H9 (cell line): ENCODE results near the gene THEM5. TPM values are rescaled to one million over a fixed set of nuclear protein-coding genes. Genes with fewer than 3 reads are reported as not detected.

Experiments used
- DNase-seq: peaks from one replicate; pipeline ENCODE4 v3.0.0-alpha.2; 2017
- H2AFZ ChIP-seq: one replicate; pipeline ENCODE4 v1.6.1; 2013; ENCODE audit warnings: mild to moderate bottlenecking, low read length, control low read depth, moderate library complexity
- H2AK5ac ChIP-seq: 2 replicates; pipeline ENCODE4 v1.6.1; 2013; ENCODE audit warnings: low read length, control low read depth, mixed read lengths; ENCODE audit not compliant: insufficient read length
- H2BK120ac ChIP-seq: one replicate; pipeline ENCODE4 v1.6.1; 2013; ENCODE audit warnings: low read depth, mild to moderate bottlenecking, low read length, control low read depth, inconsistent platforms; ENCODE audit not compliant: poor library complexity, severe bottlenecking
- H2BK12ac ChIP-seq: 2 replicates; pipeline ENCODE4 v1.6.1; 2013; ENCODE audit warnings: low read length, control low read depth, mixed read lengths, low read depth; ENCODE audit not compliant: insufficient read length
- H2BK15ac ChIP-seq: 2 replicates; pipeline ENCODE4 v1.6.1; 2013; ENCODE audit warnings: low read depth, low read length, control low read depth
- H2BK20ac ChIP-seq: one replicate; pipeline ENCODE4 v1.6.1; 2013; ENCODE audit warnings: low read depth, mild to moderate bottlenecking, low read length, control low read depth, inconsistent platforms; ENCODE audit not compliant: poor library complexity, severe bottlenecking
- H2BK5ac ChIP-seq: 2 replicates; pipeline ENCODE4 v1.6.1; 2013; ENCODE audit warnings: low read length, control low read depth, mixed read lengths; ENCODE audit not compliant: insufficient read length
- H3K14ac ChIP-seq: 2 replicates; pipeline ENCODE4 v1.6.1; 2013; ENCODE audit warnings: low read length, control low read depth; ENCODE audit not compliant: insufficient read depth
- H3K18ac ChIP-seq: 2 replicates; pipeline ENCODE4 v1.6.1; 2013; ENCODE audit warnings: low read depth, mild to moderate bottlenecking, mixed read lengths, low read length, control low read depth; ENCODE audit not compliant: insufficient read length
- H3K23ac ChIP-seq: 2 replicates; pipeline ENCODE4 v1.6.1; 2013; ENCODE audit warnings: low read length, control low read depth, mixed read lengths, low read depth; ENCODE audit not compliant: insufficient read length
- H3K23me2 ChIP-seq: 2 replicates; pipeline ENCODE4 v1.6.1; 2013; ENCODE audit warnings: low read depth, mild to moderate bottlenecking, mixed read lengths, low read length, control low read depth; ENCODE audit not compliant: insufficient read length, poor library complexity, severe bottlenecking
- H3K27ac ChIP-seq: 2 replicates; pipeline ENCODE4 v1.5.1; 2013; ENCODE audit warnings: low read length, control low read depth, mixed read lengths, low read depth; ENCODE audit not compliant: insufficient read length
- H3K27me3 ChIP-seq: 2 replicates; pipeline ENCODE4 v1.6.1; 2013; ENCODE audit warnings: low read length, control low read depth, inconsistent platforms; ENCODE audit not compliant: insufficient read depth
- H3K4ac ChIP-seq: 2 replicates; pipeline ENCODE4 v1.6.1; 2013; ENCODE audit warnings: low read depth, mild to moderate bottlenecking, control low read depth, inconsistent platforms, low read length, moderate library complexity
- H3K4me1 ChIP-seq: 2 replicates; pipeline ENCODE4 v1.6.1; 2013; ENCODE audit warnings: low read length, control low read depth, inconsistent platforms; ENCODE audit not compliant: insufficient read depth
- H3K4me2 ChIP-seq: 2 replicates; pipeline ENCODE4 v1.6.1; 2013; ENCODE audit warnings: low read length, control low read depth, mixed read lengths; ENCODE audit not compliant: insufficient read length, insufficient read depth
- H3K56ac ChIP-seq: 2 replicates; pipeline ENCODE4 v1.6.1; 2013; ENCODE audit warnings: low read depth, mild to moderate bottlenecking, mixed read lengths, low read length, control low read depth; ENCODE audit not compliant: insufficient read length
- H3K79me1 ChIP-seq: 2 replicates; pipeline ENCODE4 v1.6.1; 2013; ENCODE audit warnings: low read depth, mild to moderate bottlenecking, moderate library complexity, low read length, control low read depth, inconsistent platforms; ENCODE audit not compliant: insufficient read depth, poor library complexity, severe bottlenecking
- H3K79me2 ChIP-seq: 2 replicates; pipeline ENCODE4 v1.6.1; 2013; ENCODE audit warnings: low read length, control low read depth, inconsistent platforms; ENCODE audit not compliant: insufficient read depth
- H3K9ac ChIP-seq: 2 replicates; pipeline ENCODE4 v1.6.1; 2013; ENCODE audit warnings: low read length, control low read depth, mixed read lengths; ENCODE audit not compliant: insufficient read length; ENCODE audit errors: extremely low read depth
- H3K9me3 ChIP-seq: one replicate; pipeline ENCODE4 v1.6.1; 2013; ENCODE audit warnings: low read depth, low read length, inconsistent platforms; ENCODE audit not compliant: control insufficient read depth
- H3T11ph ChIP-seq: one replicate; pipeline ENCODE4 v1.6.1; 2013; ENCODE audit warnings: mild to moderate bottlenecking, low read length, control low read depth, inconsistent platforms
- H4K20me1 ChIP-seq: one replicate; pipeline ENCODE4 v1.6.1; 2013; ENCODE audit not compliant: control insufficient read depth, insufficient read length, insufficient read depth
- H4K5ac ChIP-seq: 2 replicates; pipeline ENCODE4 v1.6.1; 2013; ENCODE audit warnings: low read depth, mild to moderate bottlenecking, mixed read lengths, low read length, control low read depth; ENCODE audit not compliant: insufficient read length
- H4K8ac ChIP-seq: replicated peaks from 2 replicates; pipeline ENCODE4 v1.6.1; 2013; ENCODE audit warnings: low read length, control low read depth, mixed read lengths, low read depth; ENCODE audit not compliant: insufficient read length
- H4K91ac ChIP-seq: 2 replicates; pipeline ENCODE4 v1.6.1; 2013; ENCODE audit warnings: low read depth, mild to moderate bottlenecking, moderate library complexity, mixed read lengths, low read length, control low read depth; ENCODE audit not compliant: insufficient read length
- H3K27ac Mint-ChIP-seq, 3 experiments: 2 replicates in 2 of 3; 3 replicates in 1 of 3; pipeline ENCODE4 v1.8.0; 2020 to 2021; ENCODE audit warnings: mixed read lengths in 3 of 3, mild to moderate bottlenecking in 1 of 3, moderate library complexity in 1 of 3
- H3K27me3 Mint-ChIP-seq: 2 replicates; pipeline ENCODE4 v1.8.0; 2021; ENCODE audit warnings: low read depth, mild to moderate bottlenecking, moderate library complexity, mixed read lengths
- H3K36me3 Mint-ChIP-seq, 3 experiments: 2 replicates in 2 of 3; 3 replicates in 1 of 3; pipeline ENCODE4 v1.8.0; 2020 to 2021; ENCODE audit warnings: low read depth in 3 of 3, mixed read lengths in 3 of 3; ENCODE audit not compliant: insufficient read depth in 1 of 3
- H3K4me1 Mint-ChIP-seq, 2 experiments: 2 replicates each; pipeline ENCODE4 v1.8.0; 2020; ENCODE audit warnings: mixed read lengths in 2 of 2
- H3K4me3 Mint-ChIP-seq, 2 experiments: 2 replicates in 1 of 2; 3 replicates in 1 of 2; pipeline ENCODE4 v1.8.0; 2020 to 2021; ENCODE audit warnings: mild to moderate bottlenecking in 2 of 2, mixed read lengths in 2 of 2, moderate library complexity in 1 of 2
- H3K9me3 Mint-ChIP-seq, 2 experiments: 2 replicates in 1 of 2; 3 replicates in 1 of 2; pipeline ENCODE4 v1.8.0; 2020; ENCODE audit warnings: mild to moderate bottlenecking in 2 of 2, mixed read lengths in 2 of 2, moderate library complexity in 1 of 2
- CTCF ChIP-seq: fragments of 200-600 bp; sonication (generic); conservative IDR thresholded peaks from 3 replicates; pipeline ENCODE4 v1.8.0; 2021; ENCODE audit warnings: antibody characterized with exemption, mild to moderate bottlenecking
- WGBS: extraction: QIAGEN DNeasy Blood & Tissue Kit; methylation state at CpG from one replicate; pipeline ENCODE4 v1.1.7; 2013; ENCODE audit warnings: missing lambda C conversion rate, low lambda C conversion rate, mixed read lengths; ENCODE audit not compliant: insufficient read length; ENCODE audit errors: extremely low coverage; 5-methylcytosine and 5-hydroxymethylcytosine counted together
- total RNA-seq: library from RNA; stranded (reverse); gene quantifications from 2 replicates; pipeline ENCODE4 v1.2.1, GENCODE V29; 2021

Gene THEM5
- total RNA-seq, 1 experiment from 2014 or later: not detected

- Histone ChIP-seq H3K56ac (no peak overlapping the region), H3K27me3 (peaks cover 9% of the 10 kb centered on the region; the same call in 1 of the 2 replicates), H2BK120ac (no peak overlapping the region), H4K20me1 (no peaks in the 10 kb centered on the region), H3T11ph (no peak overlapping the region), H3K4ac (no peak overlapping the region), H2BK5ac (no peak overlapping the region), H3K23ac (no peak overlapping the region), H3K14ac (no peak overlapping the region), H3K4me2 (no peak overlapping the region), H2BK15ac (no peak overlapping the region), H4K8ac (no peak overlapping the region), H3K23me2 (peaks cover 30% of the 10 kb centered on the region), H2BK20ac (no peak overlapping the region), H3K4me1 (peaks cover 2% of the 10 kb centered on the region; the same call in 1 of the 2 replicates), H3K79me2 (no peaks in the 10 kb centered on the region), H4K91ac (no peak overlapping the region), H2BK12ac (no peak overlapping the region), H4K5ac (no peak overlapping the region), H2AFZ (no peak overlapping the region), H3K27ac (no peak overlapping the region), H3K18ac (no peak overlapping the region), H2AK5ac (no peak overlapping the region), H3K9ac (no peak overlapping the region), H3K9me3 (no peaks in the 10 kb centered on the region), H3K79me1 (no peaks in the 10 kb centered on the region)
- Mint-ChIP-seq H3K27ac (no peak overlapping the region), H3K9me3 (no peaks in the 10 kb centered on the region; a peak in 1 of 5 replicates), H3K36me3 (peaks cover 0 to 11% (median 0%) of the 10 kb centered on the region in 3 experiments; a peak in 2 of 7 replicates), H3K27me3 (peaks cover 41% of the 10 kb centered on the region), H3K4me3 (no peak overlapping the region), H3K4me1 (peaks cover 36 to 37% of the 10 kb centered on the region in 2 experiments)
- TF ChIP-seq CTCF: no peak
- no CpG with 5 or more reads among the region's 2 CpGs for WGBS
- no peak for DNase-seq
Observed at GRCh38 chr1:151841141-151841540, 12.4 kb downstream of the THEM5 start.
